H1 (cell line): ENCODE results near the gene PFDN1. TPM values are rescaled to one million over a fixed set of nuclear protein-coding genes. Genes with fewer than 3 reads are reported as not detected.
A peak's percentile ranks its signal among the peaks of the same experiment; 100 is the strongest.

ENCODE experiments used
- CTCF ChIA-PET: fragments of 300-600 bp; sonication (Branson Sonifier 250); formaldehyde crosslinking; loops from one replicate; lab custom pipeline; 2021; ENCODE audit not compliant: partially characterized antibody; lab: Charles Lee
- POLR2A ChIA-PET: fragments of 300-600 bp; sonication (Branson Sonifier 250); formaldehyde crosslinking; loops from one replicate; lab custom pipeline; 2021; ENCODE audit warnings: inconsistent platforms; ENCODE audit not compliant: partially characterized antibody; lab: Charles Lee
- DNase-seq, 2 experiments: peaks; one replicate each; pipeline versions ENCODE4 v3.0.0 to v3.0.0-alpha.2; 2010 to 2022; ENCODE audit warnings: low spot score in 2 of 2, low read depth in 1 of 2, mixed read lengths in 1 of 2
- FAIRE-seq: peaks from 2 replicates; lab custom pipeline; 2011; peaks lifted over from hg19 to GRCh38; lab: Jason Lieb, UNC
- H2AFZ ChIP-seq: 2 replicates; pipeline ENCODE4 v1.8.1; 2012; ENCODE audit warnings: low read length, inconsistent platforms
- H2AK5ac ChIP-seq: 2 replicates; pipeline ENCODE4 v1.6.1; 2013; ENCODE audit warnings: low read depth, low read length
- H2BK120ac ChIP-seq: replicated peaks from 2 replicates; pipeline ENCODE3; 2013; ENCODE audit warnings: low read depth, low read length, inconsistent platforms
- H2BK12ac ChIP-seq: 2 replicates; pipeline ENCODE4 v1.6.1; 2013; ENCODE audit warnings: low read depth, low read length
- H2BK15ac ChIP-seq: 2 replicates; pipeline ENCODE4 v1.6.1; 2013; ENCODE audit warnings: low read length
- H2BK20ac ChIP-seq: 2 replicates; pipeline ENCODE4 v1.6.1; 2013; ENCODE audit warnings: low read length
- H2BK5ac ChIP-seq: 2 replicates; pipeline ENCODE4 v1.6.1; 2013; ENCODE audit warnings: low read depth, low read length
- H3K14ac ChIP-seq: 2 replicates; pipeline ENCODE4 v1.6.1; 2013; ENCODE audit warnings: inconsistent platforms; ENCODE audit not compliant: insufficient read length
- H3K18ac ChIP-seq: 2 replicates; pipeline ENCODE4 v1.6.1; 2013; ENCODE audit warnings: low read length; ENCODE audit errors: extremely low read depth
- H3K23ac ChIP-seq: 2 replicates; pipeline ENCODE4 v1.6.1; 2013; ENCODE audit warnings: inconsistent platforms; ENCODE audit not compliant: insufficient read length
- H3K23me2 ChIP-seq: 2 replicates; pipeline ENCODE4 v1.6.1; 2013; ENCODE audit warnings: low read depth, low read length
- H3K27ac ChIP-seq: 2 replicates; pipeline ENCODE4 v1.6.1; 2011; ENCODE audit warnings: low read depth, low read length, inconsistent platforms
- H3K27me3 ChIP-seq, 4 experiments: replicated peaks in 1 of 4; 1 replicate in 1 of 4; 2 replicates in 3 of 4; pipeline versions ENCODE4 v1.6.1 to v1.8.1; 2011 to 2013; ENCODE audit warnings: low read length in 3 of 4, mild to moderate bottlenecking in 3 of 4, inconsistent platforms in 2 of 4, mixed read lengths in 2 of 4, moderate library complexity in 1 of 4; ENCODE audit not compliant: control insufficient read depth in 3 of 4, insufficient read depth in 3 of 4; ENCODE audit errors: extremely low read depth in 1 of 4
- H3K36me3 ChIP-seq, 4 experiments: 2 replicates each; pipeline versions ENCODE4 v1.6.1 to v1.8.1; 2011 to 2013; ENCODE audit warnings: mild to moderate bottlenecking in 4 of 4, low read length in 3 of 4, moderate library complexity in 2 of 4, control low read depth in 1 of 4, inconsistent platforms in 1 of 4; ENCODE audit not compliant: insufficient read depth in 4 of 4, control insufficient read depth in 2 of 4
- H3K4ac ChIP-seq: replicated peaks from 2 replicates; pipeline ENCODE3; 2013; ENCODE audit warnings: low read length, low read depth, mixed read lengths, inconsistent platforms; ENCODE audit not compliant: insufficient read length
- H3K4me1 ChIP-seq, 4 experiments: replicated peaks in 1 of 4; 1 replicate in 1 of 4; 2 replicates in 3 of 4; pipeline versions ENCODE4 v1.6.1 to v1.8.1; 2011 to 2013; ENCODE audit warnings: low read length in 3 of 4, inconsistent platforms in 2 of 4, mixed read lengths in 1 of 4; ENCODE audit not compliant: insufficient read depth in 4 of 4, control insufficient read depth in 3 of 4
- H3K4me2 ChIP-seq, 2 experiments: 2 replicates each; pipeline versions ENCODE4 v1.6.1 to v1.8.1; 2011 to 2013; ENCODE audit warnings: low read depth in 2 of 2, low read length in 2 of 2, control low read depth in 1 of 2, inconsistent platforms in 1 of 2, mild to moderate bottlenecking in 1 of 2; ENCODE audit not compliant: insufficient read depth in 1 of 2
- H3K4me3 ChIP-seq, 4 experiments: fragments of 200-600, 300-600 bp in 1 of 4; sonication (generic), shearing (Covaris generic), sonication (Bioruptor Twin) in 1 of 4; 2 replicates each; pipeline versions ENCODE4 v1.5.1 to v1.8.1; 2011 to 2016; ENCODE audit warnings: low read length in 4 of 4, low read depth in 3 of 4, control low read depth in 2 of 4, inconsistent platforms in 2 of 4, mild to moderate bottlenecking in 2 of 4, mixed read lengths in 1 of 4, moderate library complexity in 1 of 4; ENCODE audit not compliant: insufficient read depth in 2 of 4; ENCODE audit errors: extremely low read depth in 1 of 4
- H3K56ac ChIP-seq: replicated peaks from 2 replicates; pipeline ENCODE3; 2013; ENCODE audit warnings: low read depth, mild to moderate bottlenecking, mixed read lengths, low read length, inconsistent platforms; ENCODE audit not compliant: insufficient read length
- H3K79me1 ChIP-seq: 2 replicates; pipeline ENCODE4 v1.6.1; 2013; ENCODE audit warnings: low read depth, low read length, control low read depth
- H3K79me2 ChIP-seq, 2 experiments: 2 replicates each; pipeline versions ENCODE4 v1.6.1 to v1.8.1; 2012 to 2013; ENCODE audit warnings: low read length in 2 of 2, mild to moderate bottlenecking in 2 of 2, inconsistent platforms in 1 of 2; ENCODE audit not compliant: insufficient read depth in 2 of 2, control insufficient read depth in 1 of 2
- H3K9ac ChIP-seq, 4 experiments: replicated peaks in 1 of 4; 1 replicate in 1 of 4; 2 replicates in 3 of 4; pipeline versions ENCODE4 v1.6.1 to v1.8.1; 2011 to 2013; ENCODE audit warnings: low read depth in 3 of 4, low read length in 3 of 4, control low read depth in 2 of 4, mild to moderate bottlenecking in 2 of 4, moderate library complexity in 2 of 4, inconsistent platforms in 1 of 4; ENCODE audit errors: extremely low read depth in 1 of 4
- H3K9me3 ChIP-seq, 2 experiments: 2 replicates each; pipeline versions ENCODE4 v1.6.1 to v1.8.1; 2012 to 2013; ENCODE audit warnings: mild to moderate bottlenecking in 2 of 2, moderate library complexity in 2 of 2, control low read depth in 1 of 2, inconsistent platforms in 1 of 2, low read depth in 1 of 2, low read length in 1 of 2, mixed read lengths in 1 of 2; ENCODE audit not compliant: insufficient read depth in 2 of 2
- H4K20me1 ChIP-seq, 2 experiments: replicated peaks in 1 of 2; 2 replicates each; pipeline versions ENCODE3 to v1.8.1; 2011 to 2013; ENCODE audit warnings: inconsistent platforms in 2 of 2, low read length in 2 of 2, mild to moderate bottlenecking in 1 of 2; ENCODE audit not compliant: insufficient read depth in 2 of 2, control insufficient read depth in 1 of 2
- H4K5ac ChIP-seq: 2 replicates; pipeline ENCODE4 v1.6.1; 2013; ENCODE audit warnings: low read length, low read depth, mixed read lengths, inconsistent platforms; ENCODE audit not compliant: insufficient read length
- H4K8ac ChIP-seq: 2 replicates; pipeline ENCODE4 v1.8.0; 2013; ENCODE audit warnings: mild to moderate bottlenecking, moderate library complexity, low read length, inconsistent platforms; ENCODE audit not compliant: insufficient read depth; ENCODE audit errors: extremely low read depth
- H4K91ac ChIP-seq: replicated peaks from 2 replicates; pipeline ENCODE3; 2013; ENCODE audit warnings: low read length, mixed read lengths, inconsistent platforms; ENCODE audit not compliant: insufficient read length
- CTBP2 ChIP-seq: IDR thresholded peaks from 2 replicates; pipeline ENCODE4 v1.7.0; 2011; ENCODE audit warnings: borderline replicate concordance, mild to moderate bottlenecking, moderate library complexity, mixed read lengths, low read length; ENCODE audit not compliant: insufficient read depth, insufficient read length
- EGR1 ChIP-seq: IDR thresholded peaks from 2 replicates; pipeline ENCODE4 v1.6.1; 2011; ENCODE audit warnings: low read depth, low read length, borderline replicate concordance
- FOSL1 ChIP-seq: IDR thresholded peaks from 2 replicates; pipeline ENCODE4 v1.6.1; 2011; ENCODE audit warnings: mild to moderate bottlenecking, low read depth, low read length, moderate library complexity; ENCODE audit not compliant: insufficient read depth
- GABPA ChIP-seq: IDR thresholded peaks from 2 replicates; pipeline ENCODE4 v1.6.1; 2011; ENCODE audit warnings: mild to moderate bottlenecking, low read length, moderate library complexity, borderline replicate concordance; ENCODE audit not compliant: insufficient read depth
- HDAC2 ChIP-seq, 2 experiments: fragments of 300-600 bp in 1 of 2; sonication (generic) in 1 of 2; IDR thresholded peaks; 2 replicates each; pipeline ENCODE4 v1.6.1; 2011 to 2012; ENCODE audit warnings: low read depth in 2 of 2, low read length in 2 of 2, mild to moderate bottlenecking in 2 of 2, moderate library complexity in 2 of 2, borderline replicate concordance in 1 of 2, inconsistent platforms in 1 of 2
- MAX ChIP-seq: IDR thresholded peaks from 2 replicates; pipeline ENCODE4 v1.6.1; 2012; ENCODE audit warnings: inconsistent platforms
- NANOG ChIP-seq: IDR thresholded peaks from 2 replicates; pipeline ENCODE4 v1.6.1; 2011; ENCODE audit warnings: low read length, low read depth, mild to moderate bottlenecking, inconsistent platforms; ENCODE audit not compliant: insufficient read depth, poor library complexity, severe bottlenecking
- RAD21 ChIP-seq, 2 experiments: IDR thresholded peaks in 1 of 2; conservative IDR thresholded peaks in 1 of 2; 2 replicates each; pipeline ENCODE4 v1.6.1; 2011; ENCODE audit warnings: low read depth in 2 of 2, low read length in 2 of 2, improper control_type of control experiment in 1 of 2, inconsistent platforms in 1 of 2, mild to moderate bottlenecking in 1 of 2, moderate library complexity in 1 of 2
- RNF2 ChIP-seq: fragments of 200-900, 300-1000 bp; sonication (generic); IDR thresholded peaks from 2 replicates; pipeline ENCODE4 v1.7.1; 2016; ENCODE audit warnings: borderline replicate concordance, low read depth, mild to moderate bottlenecking, antibody characterized with exemption, low read length; ENCODE audit not compliant: poor library complexity, severe bottlenecking; ENCODE audit errors: missing control alignments
- SIX5 ChIP-seq: IDR thresholded peaks from 2 replicates; pipeline ENCODE4 v1.6.1; 2011; ENCODE audit warnings: mild to moderate bottlenecking, low read depth, low read length
- WGBS, 2 experiments: shearing (Covaris generic) in 1 of 2; methylation state at CpG; one replicate each; pipeline versions ENCODE4 v1.1.6 to v1.1.7; 2013 to 2015; ENCODE audit warnings: low lambda C conversion rate in 2 of 2, mixed read lengths in 2 of 2, inconsistent platforms in 1 of 2, low coverage in 1 of 2, missing lambda C conversion rate in 1 of 2; ENCODE audit not compliant: insufficient replicate concordance in 2 of 2, insufficient coverage in 1 of 2, insufficient read length in 1 of 2; ENCODE audit errors: extremely low coverage in 1 of 2, missing lambda C conversion rate in 1 of 2; 5-methylcytosine and 5-hydroxymethylcytosine counted together
- polyA plus RNA-seq, 7 experiments: library from polyadenylated mRNA; depleted of rRNA in 3 of 7; stranded (reverse) in 5 of 7; unstranded in 2 of 7; fragments of >200 nt in 5 of 7; fragments of 200-250 nt in 2 of 7; gene quantifications; 1 replicate in 5 of 7; 2 replicates in 1 of 7; 4 replicates in 1 of 7; pipeline versions ENCODE4 v1.2.1 to v1.2.3, GENCODE V29; 2011 to 2013; ENCODE audit warnings: missing spikeins in 2 of 7, mixed read lengths in 2 of 7
- total RNA-seq: library from RNA; stranded (reverse); fragmentation: NEBNext Ultra II Directional; extraction: Animal tissue kit (Norgen Biotek cat#: 25700); gene quantifications from 2 replicates; pipeline ENCODE4 v1.2.1, GENCODE V29; 2021

PFDN1 gene
- total and polyA plus RNA-seq, 2 of the 8 experiments (the other 6 are each of a cell fraction or from before 2014, with no cell fraction given), result 53.0 to 89.6 TPM

- H4K8ac ChIP-seq, result no peak overlapping the region
- H4K91ac ChIP-seq, result no peak overlapping the region
- no peaks in the 10 kb centered on the region for H4K20me1 ChIP-seq
- DNase-seq (no peak), FAIRE-seq (no peak)
- TF ChIP-seq SIX5, result no peak
- TF ChIP-seq HDAC2 (IDR thresholded peaks at IDR 0.05; ENCODE audit: borderline replicate concordance in 1 of 2, low read depth in 2 of 2, low read length in 2 of 2), result no peak
- TF ChIP-seq FOSL1, result no peak
- TF ChIP-seq RAD21 (IDR thresholded peaks at IDR 0.05 in 1 of 2, conservative IDR thresholded peaks at IDR 0.05 in 1 of 2; ENCODE audit: low read depth in 2 of 2, low read length in 2 of 2), result no peak
- TF ChIP-seq MAX, result no peak
- TF ChIP-seq EGR1, result no peak
- TF ChIP-seq CTBP2, result no peak
- TF ChIP-seq GABPA, result no peak
- TF ChIP-seq NANOG, result no peak
- no peak for TF ChIP-seq RNF2
- H2BK12ac ChIP-seq, result no peak overlapping the region
- H3K23ac ChIP-seq, result no peak overlapping the region
- H2AK5ac ChIP-seq, result no peak overlapping the region
- no peaks in the 10 kb centered on the region for H3K9me3 ChIP-seq
- no peak overlapping the region for H3K9ac ChIP-seq
- H3K14ac ChIP-seq, result no peak overlapping the region
- H3K18ac ChIP-seq, result no peak overlapping the region
- H3K27ac ChIP-seq, result no peak overlapping the region
- H3K23me2 ChIP-seq, result 0 out of 2 replicates have a peak, but pooled peaks cover 2% of the 10 kb centered on the region
- no peak overlapping the region for H2BK15ac ChIP-seq
- no peak overlapping the region for H3K56ac ChIP-seq
- no peak overlapping the region for H2AFZ ChIP-seq
- no peak overlapping the region for H3K4me2 ChIP-seq
- H3K4me1 ChIP-seq, result peaks cover 0 to 2% (median 0%) of the 10 kb centered on the region in 4 experiments; a peak in 2 of 7 replicates
- H3K4ac ChIP-seq, result no peak overlapping the region
- POLR2A ChIA-PET, result interaction anchor here (1.0 to 1.2 kb wide), 2 partner anchors 10 to 12 kb away, joined by 3 read pairs; partner anchors contain the start of gene PFDN1
- H3K36me3 ChIP-seq, result no peaks in the 10 kb centered on the region
- no peak overlapping the region for H3K4me3 ChIP-seq
- H3K79me2 ChIP-seq, result no peaks in the 10 kb centered on the region
- no peak overlapping the region for H2BK120ac ChIP-seq
- H4K5ac ChIP-seq, result no peak overlapping the region
- H2BK5ac ChIP-seq, result no peak overlapping the region
- 90% methylated on average over 7 of the region's 7 CpGs; no CpG with 5 or more reads in 1 of the 2 experiments for WGBS, 2 experiments
- CTCF ChIA-PET, result interaction anchor here (1.6 to 1.7 kb wide), 3 partner anchors 33 to 68 kb away, joined by 5 to 8 read pairs (median 6); partner anchors contain the start of gene HBEGF
- H3K27me3 ChIP-seq, result no peaks in the 10 kb centered on the region
- no peaks in the 10 kb centered on the region for H3K79me1 ChIP-seq
- H2BK20ac ChIP-seq, result 0 out of 2 replicates have a peak overlapping the region, but pooled peaks have one; percentile 13
These were observed 9.9 kb upstream of the PFDN1 start for GRCh38 chr5:140312791-140313189.
